Liver (tissue), 3 donors: ENCODE measurements around the gene USP5.

Experiments used
- FOXA1 ChIP-seq: IDR thresholded peaks from 2 replicates; pipeline ENCODE4 v1.6.1; 2016; ENCODE audit warnings: antibody characterized with exemption
- FOXA2 ChIP-seq: IDR thresholded peaks from 2 replicates; pipeline ENCODE4 v1.6.1; 2016; ENCODE audit warnings: antibody characterized with exemption
- GABPA ChIP-seq, 2 donors: IDR thresholded peaks in 1 of 2; conservative IDR thresholded peaks in 1 of 2; 2 replicates each; pipeline ENCODE4 v1.6.1; 2016; ENCODE audit warnings: antibody characterized with exemption in 2 of 2, mild to moderate bottlenecking in 1 of 2, moderate library complexity in 1 of 2
- HNF4A ChIP-seq, 2 donors: conservative IDR thresholded peaks; 2 replicates each; pipeline ENCODE4 v1.6.1; 2016; ENCODE audit warnings: antibody characterized with exemption in 2 of 2, mild to moderate bottlenecking in 2 of 2
- JUND ChIP-seq, 2 donors: IDR thresholded peaks; 2 replicates each; pipeline ENCODE4 v1.6.1; 2016; ENCODE audit warnings: antibody characterized with exemption in 2 of 2
- RAD21 ChIP-seq, 2 donors: IDR thresholded peaks; 2 replicates each; pipeline ENCODE4 v1.6.1; 2016; ENCODE audit warnings: antibody characterized with exemption in 2 of 2, mild to moderate bottlenecking in 2 of 2
- TAF1 ChIP-seq: conservative IDR thresholded peaks from 2 replicates; pipeline ENCODE4 v1.6.1; 2016; ENCODE audit warnings: antibody characterized with exemption, mild to moderate bottlenecking
- YY1 ChIP-seq: IDR thresholded peaks from 2 replicates; pipeline ENCODE4 v1.6.1; 2016; ENCODE audit warnings: antibody characterized with exemption, mild to moderate bottlenecking
- TF ChIP-seq, protein P1 (sequence below): fragments of 150-350 bp; IDR thresholded peaks from 2 replicates; pipeline ENCODE4 v1.5.1; 2017; ENCODE audit warnings: improper control_type of control experiment, low read depth, low read length; ENCODE audit not compliant: missing input control
- TF ChIP-seq, protein P2 (sequence below): IDR thresholded peaks from 2 replicates; pipeline ENCODE4 v1.6.1; 2016; ENCODE audit warnings: antibody characterized with exemption
- TF ChIP-seq, protein P3 (sequence below): IDR thresholded peaks from 2 replicates; pipeline ENCODE4 v1.6.1; 2016; ENCODE audit warnings: antibody characterized with exemption
- donor health status: healthy.
- donor health status: healthy.

DNA sequence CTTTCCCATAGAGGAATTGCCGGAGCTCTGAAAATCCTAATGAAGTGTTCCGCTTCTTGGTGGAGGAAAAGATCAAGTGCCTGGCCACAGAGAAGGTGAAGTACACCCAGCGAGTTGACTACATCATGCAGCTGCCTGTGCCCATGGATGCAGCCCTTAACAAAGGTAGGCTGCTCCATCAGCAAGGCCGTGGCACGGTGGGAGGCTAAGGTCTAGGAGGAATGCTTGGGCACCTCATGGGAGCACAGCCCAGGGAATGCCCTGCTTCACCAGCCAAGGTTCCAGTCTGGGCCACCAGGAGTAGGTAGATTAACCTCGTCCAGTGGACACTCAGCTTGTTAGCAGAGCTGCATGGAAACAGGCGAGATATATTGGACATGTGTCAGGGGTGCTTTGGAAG, 9.0 kb downstream of the USP5 start:
- TF ChIP-seq GABPA (IDR thresholded peaks at IDR 0.05 in 1 of 2, conservative IDR thresholded peaks at IDR 0.05 in 1 of 2) (no peak), RAD21 (IDR thresholded peaks at IDR 0.05) (no peak), YY1 (no peak), FOXA2 (no peak), TAF1 (no peak), FOXA1 (no peak), JUND (IDR thresholded peaks at IDR 0.05) (no peak), HNF4A (conservative IDR thresholded peaks at IDR 0.05) (no peak)
- TF ChIP-seq, protein P1, sequence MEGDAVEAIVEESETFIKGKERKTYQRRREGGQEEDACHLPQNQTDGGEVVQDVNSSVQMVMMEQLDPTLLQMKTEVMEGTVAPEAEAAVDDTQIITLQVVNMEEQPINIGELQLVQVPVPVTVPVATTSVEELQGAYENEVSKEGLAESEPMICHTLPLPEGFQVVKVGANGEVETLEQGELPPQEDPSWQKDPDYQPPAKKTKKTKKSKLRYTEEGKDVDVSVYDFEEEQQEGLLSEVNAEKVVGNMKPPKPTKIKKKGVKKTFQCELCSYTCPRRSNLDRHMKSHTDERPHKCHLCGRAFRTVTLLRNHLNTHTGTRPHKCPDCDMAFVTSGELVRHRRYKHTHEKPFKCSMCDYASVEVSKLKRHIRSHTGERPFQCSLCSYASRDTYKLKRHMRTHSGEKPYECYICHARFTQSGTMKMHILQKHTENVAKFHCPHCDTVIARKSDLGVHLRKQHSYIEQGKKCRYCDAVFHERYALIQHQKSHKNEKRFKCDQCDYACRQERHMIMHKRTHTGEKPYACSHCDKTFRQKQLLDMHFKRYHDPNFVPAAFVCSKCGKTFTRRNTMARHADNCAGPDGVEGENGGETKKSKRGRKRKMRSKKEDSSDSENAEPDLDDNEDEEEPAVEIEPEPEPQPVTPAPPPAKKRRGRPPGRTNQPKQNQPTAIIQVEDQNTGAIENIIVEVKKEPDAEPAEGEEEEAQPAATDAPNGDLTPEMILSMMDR: no peak
- TF ChIP-seq, protein P2, sequence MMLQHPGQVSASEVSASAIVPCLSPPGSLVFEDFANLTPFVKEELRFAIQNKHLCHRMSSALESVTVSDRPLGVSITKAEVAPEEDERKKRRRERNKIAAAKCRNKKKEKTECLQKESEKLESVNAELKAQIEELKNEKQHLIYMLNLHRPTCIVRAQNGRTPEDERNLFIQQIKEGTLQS: no peak
- TF ChIP-seq, protein P3, sequence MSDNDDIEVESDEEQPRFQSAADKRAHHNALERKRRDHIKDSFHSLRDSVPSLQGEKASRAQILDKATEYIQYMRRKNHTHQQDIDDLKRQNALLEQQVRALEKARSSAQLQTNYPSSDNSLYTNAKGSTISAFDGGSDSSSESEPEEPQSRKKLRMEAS: no peak
